Astrocyte of the cerebellum (primary cell): ENCODE results near the gene MAG.

Source experiments
- DNase-seq: peaks from one replicate; pipeline ENCODE4 v3.0.0-alpha.2; 2011; ENCODE audit warnings: low read depth
- H3K4me3 ChIP-seq: 2 replicates; pipeline ENCODE4 v1.5.1; 2011; ENCODE audit warnings: mild to moderate bottlenecking, low read depth, low read length, moderate library complexity
- CTCF ChIP-seq: IDR thresholded peaks from 2 replicates; pipeline ENCODE4 v1.5.1; 2012; ENCODE audit warnings: low read length, low read depth, moderate library complexity, mild to moderate bottlenecking; ENCODE audit errors: missing control alignments
- in situ Hi-C: cut with HindIII; loops from 2 replicates; pipeline ENCODE4 v1.10.0; 2017; ENCODE audit warnings: low sequenced_read_pairs

MAG gene

DNA sequence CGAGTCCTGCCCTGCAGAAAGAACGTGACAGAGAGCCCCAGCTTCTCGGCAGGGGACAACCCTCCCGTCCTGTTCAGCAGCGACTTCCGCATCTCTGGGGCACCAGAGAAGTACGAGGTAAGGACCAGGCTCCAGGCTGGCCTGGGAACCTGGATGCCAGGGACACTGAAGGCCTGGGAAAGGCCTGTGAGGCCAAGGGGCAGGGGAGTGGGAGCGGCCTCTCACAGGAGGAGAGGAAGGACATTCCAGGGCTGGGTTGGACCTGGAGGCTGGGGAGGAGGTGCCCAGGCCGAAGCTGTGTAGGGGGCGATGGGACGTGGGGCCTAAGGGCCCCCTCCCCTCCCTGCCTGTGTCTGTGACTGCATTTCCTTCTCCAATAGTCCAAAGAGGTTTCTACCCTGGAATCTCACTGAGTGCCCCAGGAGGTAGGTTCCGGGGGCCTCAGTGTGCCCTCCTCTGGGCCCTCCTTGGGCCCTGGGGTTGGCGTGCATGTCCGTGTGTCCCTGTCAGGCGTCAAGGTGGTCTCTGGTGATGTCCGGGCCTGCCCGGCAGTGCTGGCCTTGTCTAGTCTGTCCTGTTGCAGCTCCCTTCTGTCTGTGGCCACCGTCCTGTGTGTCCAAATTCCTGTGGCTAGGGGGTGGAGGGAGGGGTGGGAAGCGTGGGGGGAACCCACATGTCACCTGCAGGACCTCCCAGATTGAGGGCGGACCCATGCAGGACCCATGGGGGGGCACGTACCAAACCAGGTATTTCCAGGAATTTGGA, 20.1 kb downstream of the MAG start:
- no peak for TF ChIP-seq CTCF
- in situ Hi-C loops: no loop called here
- H3K4me3 ChIP-seq: no peak overlapping the region

GRCh38 chr19:35313587-35313986, 21.6 kb downstream of the MAG start:
- DNase-seq: no peak
- no peak for TF ChIP-seq CTCF
- H3K4me3 ChIP-seq: no peak overlapping the region
- in situ Hi-C loops: no loop called here

More for the DNA sequence above, 20.1 kb downstream of the MAG start:
- no peak for DNase-seq

- H3K4me3 ChIP-seq: no peak overlapping the region
- in situ Hi-C loops: no loop called here
- DNase-seq: no peak
- TF ChIP-seq CTCF: no peak
Measured at GRCh38 chr19:35314031-35314430, 22.1 kb downstream of the MAG start.

DNA sequence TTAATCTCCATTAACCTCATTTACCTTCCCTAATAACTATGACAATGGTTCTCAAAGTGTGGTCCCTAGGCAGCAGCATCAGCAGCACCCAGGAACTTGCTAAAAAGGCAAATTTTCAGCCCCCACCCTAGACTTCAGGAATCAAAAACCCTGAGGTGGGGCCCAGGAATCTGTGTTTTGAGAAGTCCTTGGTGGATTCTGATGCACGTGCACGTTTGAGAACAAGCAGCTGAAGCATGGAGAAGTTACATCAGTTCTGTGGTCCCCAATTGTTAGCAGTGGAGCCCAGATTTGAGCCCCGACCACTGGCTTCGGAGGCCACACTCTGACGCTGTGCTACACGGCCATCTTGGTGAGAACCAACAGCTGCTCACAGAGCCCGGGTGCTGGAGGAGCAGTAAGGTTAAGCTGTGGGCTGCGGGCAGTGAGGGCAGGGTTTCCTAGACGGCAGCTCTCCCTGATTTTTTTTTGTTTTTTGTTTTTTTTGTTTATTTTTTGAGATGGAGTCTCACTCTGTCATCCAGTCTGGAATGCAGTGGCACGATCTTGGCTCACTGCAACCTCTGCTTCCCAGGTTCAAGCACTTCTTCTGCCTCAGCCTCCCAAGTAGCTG, 23.0 kb downstream of the MAG start:
- H3K4me3 ChIP-seq: no peak overlapping the region
- in situ Hi-C loops: no loop called here
- no peak for TF ChIP-seq CTCF
- DNase-seq: no peak

GRCh38 chr19:35315883-35316282, 23.9 kb downstream of the MAG start:
- in situ Hi-C loops: no loop called here
- no peak for DNase-seq
- no peak for TF ChIP-seq CTCF
- H3K4me3 ChIP-seq: no peak overlapping the region

DNA sequence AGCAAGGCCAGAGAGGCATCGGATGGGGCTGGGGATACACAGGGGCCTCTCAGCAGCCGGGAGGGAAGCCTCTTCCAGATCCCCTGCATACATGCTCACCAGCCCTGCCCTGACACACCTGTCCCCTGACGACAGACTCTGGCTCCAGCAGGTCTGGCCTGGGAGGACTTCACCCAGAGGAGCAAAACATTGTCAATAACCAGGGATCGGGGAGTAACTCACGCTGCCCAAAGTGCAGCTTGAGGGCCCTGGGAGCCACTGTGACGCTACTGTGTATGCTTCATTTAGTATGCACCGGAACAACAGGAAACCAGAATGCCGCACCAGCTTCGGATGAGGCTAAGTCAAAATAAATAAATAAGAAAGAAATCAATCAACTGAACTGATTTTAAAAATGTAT, 24.6 kb downstream of the MAG start:
- in situ Hi-C loops: no loop called here
- no peak overlapping the region for H3K4me3 ChIP-seq
- DNase-seq: no peak
- TF ChIP-seq CTCF: no peak
